Tibial nerve (tissue), 4 donors: ENCODE measurements around the gene HNRNPUL2. TPM values are rescaled to one million over a fixed set of nuclear protein-coding genes. Genes with fewer than 3 reads are reported as not detected.
A peak's percentile ranks its signal among the peaks of the same experiment; 100 is the strongest.
"Not testable (repeated sequence)": the region's sequence is repeated elsewhere in the genome, so short reads cannot be mapped to it uniquely, and the experiment has no call there.

ENCODE experiments used
- DNase-seq, 2 donors: peaks; one replicate each; pipeline ENCODE4 v3.0.0-alpha.2; 2019; ENCODE audit warnings: low spot score in 2 of 2
- H3K27ac ChIP-seq, 4 donors: fragments of 200-600 bp; sonication (generic) in 3 of 4; one replicate each; pipeline ENCODE4 v1.5.1; 2017 to 2019; ENCODE audit warnings: mild to moderate bottlenecking in 1 of 4
- H3K27me3 ChIP-seq, 2 donors: fragments of 200-600 bp; sonication (generic) in 1 of 2; one replicate each; pipeline versions ENCODE4 v1.5.1 to v1.6.0; 2017 to 2019
- H3K36me3 ChIP-seq, 3 donors: fragments of 200-600 bp; sonication (generic); one replicate each; pipeline ENCODE4 v1.5.1; 2018 to 2019
- H3K4me1 ChIP-seq, 4 donors: fragments of 200-600 bp; sonication (generic) in 3 of 4; one replicate each; pipeline ENCODE4 v1.5.1; 2017 to 2019
- H3K4me3 ChIP-seq, 4 donors: fragments of 200-600 bp; sonication (generic) in 3 of 4; one replicate each; pipeline ENCODE4 v1.5.1; 2017 to 2019; ENCODE audit warnings: mild to moderate bottlenecking in 1 of 4, moderate library complexity in 1 of 4
- H3K9me3 ChIP-seq, 4 donors: fragments of 200-600 bp; sonication (generic) in 3 of 4; one replicate each; pipeline ENCODE4 v1.5.1; 2017 to 2019
- EP300 ChIP-seq, 2 donors: sonication (generic); formaldehyde crosslinking; IDR thresholded peaks; one replicate each; pipeline ENCODE4 v1.6.1; 2017; ENCODE audit warnings: antibody characterized with exemption in 2 of 2, mild to moderate bottlenecking in 1 of 2
- POLR2A ChIP-seq, 2 donors: fragments of 450-650 bp; IDR thresholded peaks; one replicate each; pipeline ENCODE4 v1.6.1; 2017; ENCODE audit warnings: antibody characterized with exemption in 2 of 2, mild to moderate bottlenecking in 2 of 2, moderate library complexity in 2 of 2
- WGBS, 2 donors: methylation state at CpG; one replicate each; pipeline ENCODE4 v1.1.5; 2018; 5-methylcytosine and 5-hydroxymethylcytosine counted together
- total RNA-seq, 4 donors: library from RNA; depleted of rRNA; stranded (reverse); fragments of >200 nt; gene quantifications; one replicate each; pipeline ENCODE4 v1.1.0, GENCODE V29; 2016
- TF ChIP-seq, protein P1 (sequence below), 5 experiments: fragments of 200-600 bp in 3 of 5; fragments of 450-650 bp in 2 of 5; sonication (generic) in 3 of 5; IDR thresholded peaks; one replicate each; pipeline ENCODE4 v1.5.1; 2016 to 2019; ENCODE audit warnings: antibody characterized with exemption in 5 of 5, mild to moderate bottlenecking in 3 of 5, moderate library complexity in 2 of 5

Gene HNRNPUL2
- total RNA-seq, 4 donors from 2014 or later: 24.7 to 34.8 (median 28.6) TPM

DNA sequence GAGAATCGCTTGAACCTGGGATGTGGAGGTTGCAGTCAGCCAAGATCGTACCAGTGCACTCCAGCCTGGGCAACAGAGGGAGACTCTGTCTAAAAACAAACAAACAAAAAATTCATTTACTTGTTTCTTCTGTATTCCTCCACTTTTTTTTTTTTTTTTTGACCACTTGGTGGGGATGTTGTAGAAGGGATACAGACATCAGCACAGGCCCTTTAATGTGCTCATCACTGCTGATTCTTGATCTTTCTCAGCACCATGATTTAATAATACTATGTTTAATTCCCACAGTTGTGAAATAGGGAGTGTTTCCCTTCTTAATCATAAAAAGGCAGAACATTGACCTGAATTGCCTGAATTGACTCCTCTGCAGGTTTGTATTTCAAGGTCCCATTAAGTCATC is 5.6 kb upstream of the HNRNPUL2 start:
- peaks cover 0 to 62% (median 16%) of the 10 kb centered on the region in 3 donors for H3K36me3 ChIP-seq
- TF ChIP-seq POLR2A (IDR thresholded peaks at IDR 0.05) (no peak), EP300 (IDR thresholded peaks at IDR 0.05) (no peak)
- no peak overlapping the region for H3K4me3 ChIP-seq
- no peak overlapping the region for H3K27ac ChIP-seq
- H3K9me3 ChIP-seq: no peaks in the 10 kb centered on the region
- H3K4me1 ChIP-seq: peaks cover 0 to 47% (median 21%) of the 10 kb centered on the region in 4 donors
- 46 to 62% methylated on average over 2 of the region's 2 CpGs for WGBS, 2 donors
- no peaks in the 10 kb centered on the region for H3K27me3 ChIP-seq
- no peak for DNase-seq

DNA sequence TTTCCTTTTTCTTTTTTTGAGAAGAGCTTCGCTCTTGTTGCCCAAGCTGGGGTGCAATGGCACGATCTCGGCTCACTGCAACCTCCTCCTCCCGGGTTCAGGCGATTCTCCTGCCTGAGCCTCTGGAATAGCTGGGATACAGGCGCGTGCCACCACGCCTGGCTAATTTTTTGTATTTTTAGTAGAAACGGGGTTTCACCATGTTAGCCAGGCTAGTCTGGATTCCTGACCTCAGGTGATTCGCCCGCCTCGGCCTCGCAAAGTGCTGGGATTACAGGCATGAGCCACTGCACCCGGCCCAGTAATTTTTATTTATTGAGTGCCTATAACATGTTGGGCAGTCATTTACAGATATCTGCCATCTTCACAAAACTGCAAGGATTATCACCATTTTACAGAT is 2.8 kb upstream of the HNRNPUL2 start:
- WGBS, 2 donors: 83 to 88% methylated on average over 14 of the region's 14 CpGs
- not testable (repeated sequence) for DNase-seq, H3K27me3 ChIP-seq, H3K9me3 ChIP-seq
- H3K4me3 ChIP-seq: peak overlapping the region in 2 of 4 donors; percentile 12 to 96
- peaks cover 0 to 34% (median 0%) of the 10 kb centered on the region in 3 donors for H3K36me3 ChIP-seq
- H3K4me1 ChIP-seq: peaks cover 0 to 57% (median 28%) of the 10 kb centered on the region in 4 donors
- H3K27ac ChIP-seq: peak overlapping the region in 1 of 4 donors; percentile 97

DNA sequence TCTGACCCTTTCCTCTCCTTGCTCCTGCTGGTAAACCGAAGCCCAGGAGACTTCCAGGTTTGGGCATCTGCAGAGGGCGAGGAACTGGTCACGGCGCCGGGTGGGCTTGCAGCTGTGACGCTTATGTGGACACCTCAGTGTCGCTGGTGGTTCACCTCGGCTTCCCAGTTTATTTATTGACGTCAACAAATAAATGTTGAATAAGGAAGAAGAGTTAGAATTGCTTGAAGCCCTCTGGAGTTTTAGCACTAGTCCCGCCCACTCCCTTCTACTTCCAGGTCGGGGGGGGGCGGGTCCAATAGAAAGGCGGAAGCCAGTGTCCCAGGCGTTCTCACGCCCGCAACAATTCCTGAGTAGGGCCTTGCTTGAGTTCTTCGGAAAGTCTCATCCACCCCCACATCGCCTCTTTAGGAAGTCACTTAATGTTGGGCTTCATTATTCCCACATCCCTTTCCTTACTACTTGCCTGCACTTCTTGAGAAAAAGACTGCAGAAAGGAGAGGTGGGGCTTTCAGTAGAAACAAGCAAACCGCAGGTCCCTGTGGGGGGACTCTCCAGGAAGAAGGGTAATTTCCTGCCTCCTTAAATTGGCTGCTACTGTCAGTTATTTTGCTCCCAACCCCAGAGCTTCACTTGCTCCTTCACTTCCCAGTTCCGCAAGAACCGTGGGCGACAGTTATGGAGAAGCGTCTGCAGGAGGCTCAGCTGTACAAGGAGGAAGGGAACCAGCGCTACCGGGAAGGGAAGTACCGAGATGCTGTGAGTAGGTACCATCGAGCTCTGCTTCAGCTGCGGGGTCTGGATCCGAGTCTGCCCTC is 1.1 kb upstream of the HNRNPUL2 start, which contains the start of gene TTC9C:
Gene TTC9C, plus strand, starts transcription at position 316 of the 818 bp plus-strand sequence. Its CDS starts 363 bp downstream, at position 679.
- WGBS, 2 donors: 1% methylated on average over 29 of the region's 29 CpGs
- Histone ChIP-seq H3K36me3 (peaks cover 0 to 22% (median 8%) of the 10 kb centered on the region in 3 donors), H3K27me3 (no peaks in the 10 kb centered on the region), H3K9me3 (no peaks in the 10 kb centered on the region), H3K4me3 (peak within 1 kb of the TSS; percentile 66 to 96 (median 90)), H3K27ac (peak within 1 kb of the TSS; percentile 77 to 97 (median 90)), H3K4me1 (peaks cover 0 to 70% (median 44%) of the 10 kb centered on the region in 4 donors)
- DNase-seq: peak; percentile 88 to 95
- TF ChIP-seq, protein P1, sequence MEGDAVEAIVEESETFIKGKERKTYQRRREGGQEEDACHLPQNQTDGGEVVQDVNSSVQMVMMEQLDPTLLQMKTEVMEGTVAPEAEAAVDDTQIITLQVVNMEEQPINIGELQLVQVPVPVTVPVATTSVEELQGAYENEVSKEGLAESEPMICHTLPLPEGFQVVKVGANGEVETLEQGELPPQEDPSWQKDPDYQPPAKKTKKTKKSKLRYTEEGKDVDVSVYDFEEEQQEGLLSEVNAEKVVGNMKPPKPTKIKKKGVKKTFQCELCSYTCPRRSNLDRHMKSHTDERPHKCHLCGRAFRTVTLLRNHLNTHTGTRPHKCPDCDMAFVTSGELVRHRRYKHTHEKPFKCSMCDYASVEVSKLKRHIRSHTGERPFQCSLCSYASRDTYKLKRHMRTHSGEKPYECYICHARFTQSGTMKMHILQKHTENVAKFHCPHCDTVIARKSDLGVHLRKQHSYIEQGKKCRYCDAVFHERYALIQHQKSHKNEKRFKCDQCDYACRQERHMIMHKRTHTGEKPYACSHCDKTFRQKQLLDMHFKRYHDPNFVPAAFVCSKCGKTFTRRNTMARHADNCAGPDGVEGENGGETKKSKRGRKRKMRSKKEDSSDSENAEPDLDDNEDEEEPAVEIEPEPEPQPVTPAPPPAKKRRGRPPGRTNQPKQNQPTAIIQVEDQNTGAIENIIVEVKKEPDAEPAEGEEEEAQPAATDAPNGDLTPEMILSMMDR (IDR thresholded peaks at IDR 0.05): no peak
- TF ChIP-seq POLR2A (IDR thresholded peaks at IDR 0.05) (peak; percentile 57 to 59), EP300 (IDR thresholded peaks at IDR 0.05) (peak in 1 of 2 donors; percentile 90)

DNA sequence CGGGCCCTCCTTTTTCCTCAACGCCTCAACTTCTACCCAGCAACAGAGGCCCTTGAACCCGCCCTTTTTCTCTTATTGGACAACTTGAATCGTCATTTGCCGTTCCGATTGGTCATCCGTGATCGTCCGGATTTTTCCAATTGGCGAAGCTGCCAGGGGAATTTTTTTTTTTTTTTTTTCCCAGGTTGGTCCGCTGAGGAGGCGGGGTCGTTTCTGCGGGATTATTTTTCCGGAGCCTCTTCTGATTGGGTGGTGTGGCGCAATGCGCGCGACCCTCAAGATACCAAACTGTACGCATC is 564 bp upstream of the HNRNPUL2 start:
- Histone ChIP-seq H3K4me1 (peaks cover 0 to 70% (median 47%) of the 10 kb centered on the region in 4 donors), H3K36me3 (peaks cover 3 to 22% (median 13%) of the 10 kb centered on the region in 3 donors), H3K9me3 (no peaks in the 10 kb centered on the region), H3K27me3 (no peaks in the 10 kb centered on the region), H3K4me3 (peak overlapping the region; percentile 66 to 96 (median 90)), H3K27ac (peak overlapping the region; percentile 77 to 97 (median 90))
- DNase-seq: peak; percentile 69 to 91
- WGBS, 2 donors: 0 to 1% methylated on average over 20 of the region's 20 CpGs
- TF ChIP-seq, protein P1 (IDR thresholded peaks at IDR 0.05): no peak
- TF ChIP-seq EP300 (IDR thresholded peaks at IDR 0.05) (no peak), POLR2A (IDR thresholded peaks at IDR 0.05) (no peak)

DNA sequence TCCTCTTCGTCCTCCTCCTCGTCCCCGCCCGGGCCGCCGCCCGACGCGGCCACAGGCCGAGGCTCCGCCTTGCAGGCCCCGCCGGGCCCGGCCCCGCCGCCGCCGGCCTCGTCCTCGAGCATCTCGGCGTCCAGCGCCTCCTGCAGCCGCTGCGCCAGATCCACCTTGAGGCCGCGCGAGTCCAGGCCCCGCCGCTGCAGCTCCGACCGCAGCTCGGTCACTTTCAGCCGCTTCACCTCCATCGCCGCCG is 417 bp downstream of the HNRNPUL2 start:
- no peaks in the 10 kb centered on the region for H3K27me3 ChIP-seq
- 0 to 1% methylated on average over 6 to 23 of the region's 37 CpGs for WGBS, 2 donors
- no peak for TF ChIP-seq EP300 (IDR thresholded peaks at IDR 0.05)
- no peak for TF ChIP-seq POLR2A (IDR thresholded peaks at IDR 0.05)
- TF ChIP-seq, protein P1 (IDR thresholded peaks at IDR 0.05): no peak
- peaks cover 0 to 64% (median 48%) of the 10 kb centered on the region in 4 donors for H3K4me1 ChIP-seq
- H3K9me3 ChIP-seq: no peaks in the 10 kb centered on the region
- H3K4me3 ChIP-seq: peak overlapping the region; percentile 66 to 96 (median 90)
- H3K27ac ChIP-seq: peak overlapping the region; percentile 77 to 97 (median 90)
- DNase-seq: no peak
- peaks cover 3 to 29% (median 23%) of the 10 kb centered on the region in 3 donors for H3K36me3 ChIP-seq
